Measurements from ENCODE around the gene TCF7L2.

The TCF7L2 gene

DNA sequence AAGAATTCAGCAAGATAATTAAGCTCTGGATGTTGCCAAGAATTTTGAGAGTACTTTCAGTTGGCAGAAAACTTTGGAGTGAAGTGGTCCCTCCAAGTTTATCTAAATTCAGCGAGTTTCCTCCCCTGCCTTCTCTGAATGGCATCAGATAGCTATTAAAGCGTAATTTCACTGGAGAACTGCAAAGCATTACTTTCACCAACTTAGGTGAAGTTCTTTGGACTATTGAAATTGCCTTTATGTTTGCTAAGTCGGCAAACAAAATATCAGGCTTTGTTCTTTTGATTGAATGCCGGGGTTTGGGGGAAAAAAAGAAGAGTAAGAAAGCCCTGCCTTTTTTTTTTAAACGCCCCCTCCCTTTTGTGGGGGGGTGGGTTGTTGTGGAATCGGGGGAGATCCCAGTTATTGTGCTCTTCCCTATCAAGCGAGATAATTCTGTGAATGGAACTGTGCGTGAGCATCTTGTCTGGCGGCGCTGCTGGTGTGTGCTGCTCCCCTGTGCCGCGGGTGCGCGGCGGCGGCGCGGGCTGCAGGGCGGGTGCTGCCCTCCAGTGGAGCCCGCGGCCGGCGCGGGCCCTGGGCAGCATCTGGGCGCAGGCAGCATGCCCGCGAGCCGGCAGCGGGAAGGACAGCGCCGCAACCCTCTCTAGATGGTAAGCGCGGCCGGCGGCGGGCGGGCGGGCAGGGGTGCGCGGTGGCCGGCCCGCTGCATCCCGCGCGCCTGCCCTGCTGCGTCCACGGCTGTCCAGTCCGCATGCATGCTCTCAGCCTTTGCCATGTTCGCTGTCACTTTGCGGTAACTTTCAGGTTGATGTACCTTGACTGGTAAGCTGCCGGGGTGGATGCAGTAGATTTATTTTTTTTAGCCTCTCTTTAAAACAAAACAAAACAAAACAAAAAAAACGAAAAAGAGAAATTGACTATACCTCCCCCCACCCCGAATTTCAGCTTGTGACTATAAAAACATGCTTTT lies 176.5 kb downstream of the TCF7L2 start:
- no peaks in the 10 kb centered on the region for H3K9me2 ChIP-seq (replicated peaks; ENCODE audit: control insufficient read depth, low read length)
- no peaks in the 10 kb centered on the region for H3F3A ChIP-seq (ENCODE audit: control insufficient read depth, insufficient read depth)
- H3K79me2 ChIP-seq (ENCODE audit: control insufficient read depth, low read length) = no peaks in the 10 kb centered on the region
- no peaks in the 10 kb centered on the region for H4K20me1 ChIP-seq (ENCODE audit: control insufficient read depth, insufficient read depth, low read depth, low read length)
- H3K9me3 ChIP-seq (ENCODE audit: control insufficient read depth, insufficient read depth, low read length) = no peaks in the 10 kb centered on the region
- no peak overlapping the region for H3K27ac ChIP-seq (ENCODE audit: low read depth, low read length)
- TF ChIP-seq, protein P1, sequence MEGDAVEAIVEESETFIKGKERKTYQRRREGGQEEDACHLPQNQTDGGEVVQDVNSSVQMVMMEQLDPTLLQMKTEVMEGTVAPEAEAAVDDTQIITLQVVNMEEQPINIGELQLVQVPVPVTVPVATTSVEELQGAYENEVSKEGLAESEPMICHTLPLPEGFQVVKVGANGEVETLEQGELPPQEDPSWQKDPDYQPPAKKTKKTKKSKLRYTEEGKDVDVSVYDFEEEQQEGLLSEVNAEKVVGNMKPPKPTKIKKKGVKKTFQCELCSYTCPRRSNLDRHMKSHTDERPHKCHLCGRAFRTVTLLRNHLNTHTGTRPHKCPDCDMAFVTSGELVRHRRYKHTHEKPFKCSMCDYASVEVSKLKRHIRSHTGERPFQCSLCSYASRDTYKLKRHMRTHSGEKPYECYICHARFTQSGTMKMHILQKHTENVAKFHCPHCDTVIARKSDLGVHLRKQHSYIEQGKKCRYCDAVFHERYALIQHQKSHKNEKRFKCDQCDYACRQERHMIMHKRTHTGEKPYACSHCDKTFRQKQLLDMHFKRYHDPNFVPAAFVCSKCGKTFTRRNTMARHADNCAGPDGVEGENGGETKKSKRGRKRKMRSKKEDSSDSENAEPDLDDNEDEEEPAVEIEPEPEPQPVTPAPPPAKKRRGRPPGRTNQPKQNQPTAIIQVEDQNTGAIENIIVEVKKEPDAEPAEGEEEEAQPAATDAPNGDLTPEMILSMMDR (IDR thresholded peaks at IDR 0.05; ENCODE audit: low read depth, low read length, poor library complexity, severe bottlenecking) = no peak
- no peak for TF ChIP-seq EZH2phosphoT487 (IDR thresholded peaks at IDR 0.05; ENCODE audit: borderline replicate concordance, low read length)
- no peak overlapping the region for H3K4me2 ChIP-seq (ENCODE audit: low read length)
- H3K36me3 ChIP-seq (ENCODE audit: control insufficient read depth, low read length) = no peaks in the 10 kb centered on the region
- no peak overlapping the region for H3K4me3 ChIP-seq (ENCODE audit: low read length)
- no peaks in the 10 kb centered on the region for H3K4me1 ChIP-seq (ENCODE audit: control insufficient read depth, low read length)
- no peaks in the 10 kb centered on the region for H3K27me3 ChIP-seq (ENCODE audit: control insufficient read depth, low read length)

DNA sequence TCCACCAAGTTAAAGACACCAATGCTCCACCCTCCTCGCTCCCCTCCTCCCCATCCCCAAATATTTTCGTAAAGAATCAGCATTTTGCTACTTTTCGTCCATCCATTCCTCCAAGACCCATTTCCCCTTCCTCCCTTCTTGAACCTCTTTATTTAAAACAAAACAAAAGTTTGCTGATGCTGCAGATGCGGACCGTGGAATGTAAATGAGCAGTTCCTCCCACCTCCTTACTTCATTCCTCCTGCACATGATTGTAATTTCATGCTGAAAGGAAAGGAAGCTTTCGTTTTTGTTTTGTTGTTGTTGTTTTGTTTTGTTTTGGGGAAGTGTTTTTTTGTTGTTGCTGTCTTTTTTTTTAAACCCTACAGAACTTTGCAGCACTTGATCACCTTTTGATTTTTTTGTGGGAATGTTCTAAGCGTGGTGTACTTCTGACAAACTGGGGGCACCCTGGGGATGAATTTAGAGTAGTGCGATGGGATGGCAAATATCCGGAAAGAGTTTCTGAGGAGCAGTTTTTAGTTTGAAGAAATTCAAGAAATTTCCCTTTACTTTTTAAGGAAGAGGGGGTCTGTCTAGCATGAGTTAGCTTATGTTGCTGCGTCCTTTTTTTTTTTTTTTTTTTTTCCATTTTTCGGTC lies 177.3 kb downstream of the TCF7L2 start:
- Histone ChIP-seq H3K27ac (ENCODE audit: low read depth, low read length) (no peak overlapping the region), H3F3A (ENCODE audit: control insufficient read depth, insufficient read depth) (no peaks in the 10 kb centered on the region), H4K20me1 (ENCODE audit: control insufficient read depth, insufficient read depth, low read depth, low read length) (no peaks in the 10 kb centered on the region), H3K9me3 (ENCODE audit: control insufficient read depth, insufficient read depth, low read length) (no peaks in the 10 kb centered on the region), H3K36me3 (ENCODE audit: control insufficient read depth, low read length) (no peaks in the 10 kb centered on the region), H3K4me3 (ENCODE audit: low read length) (no peak overlapping the region), H3K79me2 (ENCODE audit: control insufficient read depth, low read length) (no peaks in the 10 kb centered on the region), H3K4me1 (ENCODE audit: control insufficient read depth, low read length) (no peaks in the 10 kb centered on the region), H3K27me3 (ENCODE audit: control insufficient read depth, low read length) (no peaks in the 10 kb centered on the region), H3K9me2 (replicated peaks; ENCODE audit: control insufficient read depth, low read length) (no peaks in the 10 kb centered on the region), H3K4me2 (ENCODE audit: low read length) (no peak overlapping the region)
- TF ChIP-seq, protein P1 (IDR thresholded peaks at IDR 0.05; ENCODE audit: low read depth, low read length, poor library complexity, severe bottlenecking) = no peak
- no peak for TF ChIP-seq EZH2phosphoT487 (IDR thresholded peaks at IDR 0.05; ENCODE audit: borderline replicate concordance, low read length)

DNA sequence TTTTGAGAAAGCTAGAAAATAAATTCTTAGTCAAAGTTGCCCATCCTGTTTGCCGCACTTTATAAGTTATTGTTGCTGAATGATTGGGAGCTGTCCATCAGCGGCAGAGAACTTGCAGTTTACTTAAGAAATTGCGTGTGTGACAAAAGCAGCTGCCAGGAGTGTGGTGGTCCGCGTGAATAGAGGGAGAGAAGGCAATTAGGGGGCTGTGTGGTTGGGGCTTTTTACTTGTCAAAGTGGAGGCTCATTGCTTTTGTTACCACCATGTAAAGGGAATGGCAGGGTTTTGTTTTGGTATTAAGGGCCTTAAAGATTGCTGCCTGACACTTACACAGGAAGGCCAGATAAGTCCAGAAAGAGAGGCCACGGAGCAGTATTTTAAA lies 177.8 kb downstream of the TCF7L2 start:
- TF ChIP-seq, protein P1 (IDR thresholded peaks at IDR 0.05; ENCODE audit: low read depth, low read length, poor library complexity, severe bottlenecking) = no peak
- TF ChIP-seq EZH2phosphoT487 (IDR thresholded peaks at IDR 0.05; ENCODE audit: borderline replicate concordance, low read length) = no peak
- no peaks in the 10 kb centered on the region for H3K4me1 ChIP-seq (ENCODE audit: control insufficient read depth, low read length)

More for the DNA sequence above, 177.8 kb downstream of the TCF7L2 start:
- Histone ChIP-seq H4K20me1 (ENCODE audit: control insufficient read depth, insufficient read depth, low read depth, low read length) (no peaks in the 10 kb centered on the region), H3K4me3 (ENCODE audit: low read length) (no peak overlapping the region), H3K27ac (ENCODE audit: low read depth, low read length) (no peak overlapping the region), H3K79me2 (ENCODE audit: control insufficient read depth, low read length) (no peaks in the 10 kb centered on the region), H3F3A (ENCODE audit: control insufficient read depth, insufficient read depth) (no peaks in the 10 kb centered on the region), H3K36me3 (ENCODE audit: control insufficient read depth, low read length) (no peaks in the 10 kb centered on the region), H3K4me2 (ENCODE audit: low read length) (no peak overlapping the region), H3K27me3 (ENCODE audit: control insufficient read depth, low read length) (no peaks in the 10 kb centered on the region), H3K9me2 (replicated peaks; ENCODE audit: control insufficient read depth, low read length) (no peaks in the 10 kb centered on the region), H3K9me3 (ENCODE audit: control insufficient read depth, insufficient read depth, low read length) (no peaks in the 10 kb centered on the region)

Data from DOHH2 (cell line).